Esophagus mucosa (tissue), 1 donor: ENCODE results near the gene NFAT5. TPM values are rescaled to one million over a fixed set of nuclear protein-coding genes. Genes with fewer than 3 reads are reported as not detected.

Experiments used
- ATAC-seq: fragments of 200-7000 bp; cut with Tn5 transposase; one replicate; pipeline ENCODE4 v1.9.1; 2020
- total RNA-seq: library from RNA; stranded (reverse); gene quantifications from one replicate; pipeline ENCODE4 v1.2.4, GENCODE V29; 2023
- donor health status: DM: yes; HTN: yes; CAD: no.

NFAT5 gene
- total RNA-seq, 1 donor from 2014 or later: 28.3 TPM

GRCh38 chr16:69745959-69746358 lies 180.2 kb downstream of the NFAT5 start:
- ATAC-seq: no peak

GRCh38 chr16:69747115-69747514 lies 181.3 kb downstream of the NFAT5 start:
- no peak for ATAC-seq

- ATAC-seq: no peak
Measured at GRCh38 chr16:69748694-69749345, 183.1 kb downstream of the NFAT5 start.

- ATAC-seq: no peak
Measured at GRCh38 chr16:69754143-69754468, 188.3 kb downstream of the NFAT5 start.

Other genes starting within 250 kb of the NFAT5 start
- gene PDF, start 235.4 kb upstream of the NFAT5 start, total RNA-seq: 11.3 TPM
- 18.4 TPM for gene COG8, start 226.4 kb upstream of the NFAT5 start, total RNA-seq
- gene NIP7, start 226.2 kb upstream of the NFAT5 start, total RNA-seq: 29.0 TPM
- 0.52 TPM for gene TMED6, start 214.2 kb upstream of the NFAT5 start, total RNA-seq
- gene TERF2, start 180.0 kb upstream of the NFAT5 start, total RNA-seq: 19.7 TPM
- gene CYB5B, start 141.3 kb upstream of the NFAT5 start, total RNA-seq: 83.7 TPM
- gene NQO1, start 160.6 kb downstream of the NFAT5 start, total RNA-seq: 84.6 TPM
- 59.9 TPM for gene NOB1, start 189.0 kb downstream of the NFAT5 start, total RNA-seq
- 31.6 TPM for gene WWP2, start 196.4 kb downstream of the NFAT5 start, total RNA-seq